Suppressor macrophage treated with lipopolysaccharide for 1 hour (primary cell): ENCODE measurements around the gene KCNIP4.

ENCODE experiments used
- DNase-seq, 3 donors: peaks; one replicate each; pipeline ENCODE4 v3.0.0-alpha.2; 2020 to 2022

KCNIP4 gene

DNA sequence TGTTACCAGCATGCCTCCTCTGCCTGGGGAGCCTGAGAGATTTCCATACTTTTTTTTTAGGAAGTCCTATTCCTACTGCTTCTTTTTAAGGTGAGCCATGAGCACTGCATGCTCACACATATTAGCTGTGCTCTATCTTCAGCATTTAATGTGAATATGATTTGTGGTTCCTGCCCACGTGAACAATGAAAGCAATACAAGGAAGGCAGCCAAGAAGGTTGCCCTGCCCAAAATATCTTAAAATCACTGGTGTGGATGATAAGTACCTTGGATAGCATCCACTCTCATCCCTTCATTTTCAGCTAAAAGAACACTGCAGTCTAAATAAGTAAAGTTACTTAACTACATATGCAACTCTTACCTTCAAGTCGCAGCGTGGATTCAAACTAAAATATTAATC, 640.9 kb downstream of the KCNIP4 start:
- DNase-seq, result no peak

DNA sequence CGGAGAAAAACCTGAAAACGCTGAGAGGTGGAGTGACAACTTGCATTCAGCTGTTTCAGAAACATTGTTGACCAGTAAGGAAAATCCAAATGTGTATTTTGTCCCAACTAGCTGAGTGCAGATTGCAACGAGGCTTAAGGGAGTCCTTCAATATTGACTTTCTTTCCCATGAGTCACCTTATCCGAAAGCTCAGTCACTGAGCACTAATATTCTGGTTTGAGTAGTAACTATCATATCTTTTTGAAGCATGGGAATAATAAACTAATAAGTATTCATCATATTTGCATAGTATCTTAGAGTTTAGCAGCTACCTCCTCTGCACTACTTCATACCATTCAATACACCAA, 644.1 kb downstream of the KCNIP4 start:
- no peak for DNase-seq

DNA sequence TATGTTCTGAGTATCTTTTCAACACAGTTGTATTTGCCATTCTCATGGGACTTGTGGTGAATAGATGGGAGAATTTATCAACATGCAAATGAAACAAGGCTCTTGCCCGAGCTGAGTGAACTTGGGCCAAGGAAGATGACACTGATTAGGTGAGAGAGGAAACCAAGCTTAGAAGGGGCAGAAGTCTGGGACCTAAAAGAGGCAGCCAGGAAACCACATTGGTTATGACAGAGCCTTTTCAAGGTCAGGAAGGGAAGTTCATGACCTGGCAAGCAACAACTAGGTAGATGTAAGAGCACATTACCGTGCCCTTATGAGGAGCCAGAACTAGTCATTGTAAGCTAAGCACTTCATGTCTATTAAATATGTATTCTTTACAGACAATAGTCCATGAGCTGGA, 658.0 kb downstream of the KCNIP4 start:
- no peak for DNase-seq

DNA sequence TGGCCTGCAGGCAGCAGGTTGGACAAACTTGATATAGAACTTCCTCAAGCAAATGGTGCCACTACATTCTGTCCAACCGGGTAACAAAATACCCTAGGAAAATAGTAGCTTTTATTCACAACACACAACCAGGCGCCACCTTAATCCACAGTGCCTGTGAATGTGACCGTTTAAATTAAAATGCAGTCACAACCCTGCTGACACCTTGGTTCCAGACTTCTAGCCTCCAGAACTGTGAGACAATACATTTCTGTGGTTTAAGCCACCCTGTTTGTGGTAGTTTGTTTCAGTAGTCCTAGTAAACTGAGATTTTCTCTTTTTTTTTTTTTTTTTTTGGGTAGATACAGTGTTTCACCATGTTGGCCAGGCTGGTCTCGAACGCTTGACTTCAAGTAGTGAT, 672.5 kb downstream of the KCNIP4 start:
- no peak for DNase-seq

DNA sequence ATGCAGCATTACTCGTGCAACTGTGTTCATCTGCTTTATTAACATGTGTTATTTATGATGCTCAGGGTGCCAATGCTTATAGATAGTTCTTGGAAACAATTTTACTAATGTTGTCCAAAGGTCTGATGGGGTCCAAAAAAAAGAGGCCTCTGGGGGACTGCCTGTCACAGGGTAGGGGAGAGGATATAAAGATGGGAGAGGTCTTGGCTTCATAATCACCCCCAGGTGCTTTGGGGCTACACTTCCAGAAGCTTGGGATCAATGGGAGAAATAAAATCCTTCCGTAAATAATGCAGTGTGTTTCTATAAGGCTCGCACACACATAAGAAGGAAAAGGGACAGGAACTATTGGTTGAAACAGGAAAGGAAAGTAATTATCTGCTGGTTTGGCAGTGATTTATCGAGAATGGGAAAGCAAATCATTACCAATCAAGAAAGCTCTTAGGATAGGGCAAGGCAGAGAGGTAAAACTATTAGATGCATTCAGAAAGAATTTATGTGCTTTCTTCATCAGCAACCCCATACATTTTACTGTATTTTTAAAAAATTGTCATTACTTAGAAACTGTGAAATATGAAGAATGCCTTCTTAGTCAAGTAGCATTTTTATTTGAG, 677.0 kb downstream of the KCNIP4 start:
- no peak for DNase-seq

DNA sequence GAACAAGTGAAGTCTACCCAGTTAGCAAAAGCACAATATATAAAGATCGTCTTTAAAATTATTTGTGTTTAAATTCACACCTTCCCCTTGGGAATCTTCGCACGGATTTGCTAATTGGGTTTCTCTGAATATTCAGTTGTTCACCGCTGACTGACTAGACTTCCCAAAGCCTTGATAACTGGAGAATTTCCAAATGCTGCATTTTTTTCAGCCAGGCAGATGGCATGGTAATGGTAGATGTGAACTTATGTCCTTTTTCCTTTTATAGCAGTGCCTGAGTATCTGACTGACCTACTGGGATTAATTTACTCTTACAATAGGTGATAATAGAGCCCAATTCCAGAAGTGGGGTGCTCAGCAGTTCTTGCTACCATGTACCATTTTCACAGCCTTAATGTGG, 700.2 kb downstream of the KCNIP4 start:
- no peak for DNase-seq

DNA sequence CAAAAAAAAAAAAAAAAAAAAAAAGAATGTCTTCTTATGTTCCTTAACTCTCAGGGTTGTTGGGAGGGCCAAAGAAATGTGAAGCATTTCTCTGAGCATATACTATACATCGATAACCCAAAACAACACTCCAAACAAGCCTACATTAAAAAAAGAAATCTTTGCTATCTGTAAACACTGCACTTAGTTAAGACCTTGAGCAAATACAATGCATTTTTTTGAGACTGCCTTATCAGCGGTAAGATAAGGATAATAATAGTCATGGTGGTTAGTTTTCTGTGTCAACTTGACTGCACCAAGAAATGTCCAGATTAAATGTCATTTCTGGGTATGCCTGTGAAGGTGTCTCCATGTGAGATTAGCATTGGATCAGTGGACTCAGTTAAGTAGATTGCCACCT, 706.4 kb downstream of the KCNIP4 start:
- no peak for DNase-seq

DNA sequence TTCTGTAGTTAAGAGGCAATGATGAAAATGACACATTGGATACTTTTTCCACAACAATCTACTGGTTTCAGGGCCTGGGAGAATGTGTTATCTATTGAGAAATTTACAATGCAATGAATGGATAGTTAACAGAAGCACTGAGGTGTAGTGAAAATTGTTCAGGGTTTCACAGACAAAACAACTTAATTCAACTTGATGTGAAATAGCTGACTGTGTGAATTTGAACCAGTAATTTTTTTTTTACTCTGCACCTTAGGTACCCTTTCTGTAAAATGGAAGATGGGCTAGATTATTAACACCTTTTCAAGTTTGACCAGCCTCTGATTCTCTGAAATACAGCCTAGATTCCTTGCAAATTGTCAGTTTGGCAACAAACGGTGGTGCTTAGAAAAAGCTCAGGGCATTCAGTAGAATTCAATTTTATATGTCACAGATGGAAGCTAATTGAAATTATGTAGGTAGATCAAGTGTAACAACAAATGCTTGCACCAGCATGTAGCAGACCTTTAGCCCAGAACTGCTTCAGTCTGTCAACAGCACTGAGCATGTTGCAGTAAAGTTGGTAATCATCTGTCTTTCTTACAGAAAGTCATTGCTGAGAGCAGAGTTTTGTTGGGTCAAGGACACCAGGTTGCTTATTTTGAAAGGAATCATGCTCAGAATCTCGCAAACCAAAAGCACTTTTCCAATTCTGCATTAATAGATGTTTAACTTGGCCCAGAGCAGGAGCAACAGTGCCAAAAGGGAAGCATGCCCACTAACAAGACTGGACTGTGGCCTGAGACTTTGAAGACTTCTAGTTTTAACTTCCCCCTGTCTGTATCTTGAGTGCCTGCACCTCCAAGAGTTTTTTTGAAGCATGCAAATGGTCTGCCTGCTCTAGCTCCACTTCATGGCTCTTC, 721.7 kb downstream of the KCNIP4 start:
- no peak for DNase-seq

DNA sequence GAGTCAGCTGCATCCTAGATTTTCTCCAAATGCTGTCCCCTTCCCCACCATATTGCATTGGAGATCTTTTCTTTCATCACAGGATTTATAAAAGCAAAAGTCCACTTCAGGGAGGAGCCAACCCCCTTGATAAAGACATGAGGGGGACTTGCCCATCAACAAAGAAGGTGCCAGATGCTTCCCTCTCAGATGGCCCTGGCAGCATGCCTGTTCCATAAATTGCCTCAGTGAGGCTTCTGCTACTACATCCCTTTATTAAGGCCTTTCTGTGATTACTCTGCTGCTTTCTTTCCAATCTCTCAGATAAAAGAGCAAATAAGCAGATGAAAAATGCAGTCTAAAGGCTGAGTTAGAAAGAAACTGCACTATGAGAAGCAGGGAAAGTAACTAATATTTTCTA, 736.7 kb downstream of the KCNIP4 start:
- no peak for DNase-seq

DNA sequence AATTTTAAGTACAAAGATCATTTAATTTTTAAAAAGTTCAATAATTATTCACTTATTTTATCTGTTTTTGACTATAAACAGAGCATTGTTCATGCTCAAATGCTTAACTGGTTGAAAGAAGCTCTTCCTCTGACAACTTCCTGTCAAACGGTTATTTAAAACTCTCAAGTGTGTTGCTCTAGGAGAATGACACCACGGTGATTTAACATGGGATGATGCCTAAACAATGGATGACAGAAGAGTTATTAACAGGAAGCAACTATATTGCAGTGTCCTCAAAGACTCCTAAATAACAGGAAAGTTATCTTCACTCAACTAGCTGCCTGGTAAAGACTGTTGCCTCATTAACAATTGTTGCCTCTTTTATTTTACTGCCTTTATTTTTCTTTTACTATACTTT, 738.7 kb downstream of the KCNIP4 start:
- DNase-seq, result no peak

DNA sequence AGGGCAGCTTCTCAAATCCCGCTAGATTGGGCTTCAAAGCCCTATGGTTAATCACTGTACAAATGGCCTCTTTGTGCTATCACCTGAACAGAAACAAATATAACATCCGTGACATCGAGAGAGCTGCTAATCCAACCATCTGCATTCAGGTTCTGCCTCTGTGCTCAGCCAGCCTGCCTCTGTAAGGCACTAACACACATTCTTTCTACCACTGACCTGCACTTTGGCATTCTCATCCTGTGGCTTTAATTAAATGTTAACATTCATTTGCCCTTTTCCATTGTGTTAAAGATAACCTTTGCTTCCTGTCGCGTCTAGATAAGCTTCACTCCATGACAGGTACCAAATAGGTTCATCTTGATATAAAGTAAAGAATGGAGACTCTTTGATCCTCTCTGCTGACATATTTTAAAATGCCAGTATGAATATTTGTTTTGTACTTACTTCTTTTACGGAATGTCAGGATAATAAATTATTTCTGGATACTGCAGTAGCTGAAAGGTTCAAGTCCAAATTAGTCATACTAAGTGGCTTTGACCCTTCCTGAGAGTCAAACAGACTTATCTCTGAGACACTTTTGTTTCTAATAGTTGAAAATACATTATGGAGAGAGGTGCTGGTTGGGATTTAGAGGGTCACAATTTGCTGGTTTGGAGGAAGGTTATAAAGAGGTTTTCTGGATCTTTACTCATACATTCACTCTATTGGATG, 742.6 kb downstream of the KCNIP4 start:
- no peak for DNase-seq

DNA sequence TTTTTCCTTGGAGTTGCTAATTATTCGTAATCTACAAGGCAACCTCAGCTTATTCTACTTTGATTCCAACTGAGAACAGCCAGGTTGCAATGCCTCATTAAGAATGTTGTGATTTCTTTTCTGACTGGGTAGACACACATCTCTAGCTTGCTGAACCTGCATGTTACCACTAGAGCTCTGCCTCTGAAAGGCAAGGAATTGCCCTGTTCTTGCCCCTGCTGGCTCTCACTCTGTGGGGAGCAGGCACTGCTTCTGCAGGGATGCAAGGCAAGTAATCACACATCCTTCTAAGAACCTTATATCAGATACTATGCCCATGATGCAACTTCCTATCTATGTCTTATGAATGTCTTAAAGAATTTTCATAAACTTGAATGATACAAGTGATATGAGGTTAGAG, 745.2 kb downstream of the KCNIP4 start:
- no peak for DNase-seq

DNA sequence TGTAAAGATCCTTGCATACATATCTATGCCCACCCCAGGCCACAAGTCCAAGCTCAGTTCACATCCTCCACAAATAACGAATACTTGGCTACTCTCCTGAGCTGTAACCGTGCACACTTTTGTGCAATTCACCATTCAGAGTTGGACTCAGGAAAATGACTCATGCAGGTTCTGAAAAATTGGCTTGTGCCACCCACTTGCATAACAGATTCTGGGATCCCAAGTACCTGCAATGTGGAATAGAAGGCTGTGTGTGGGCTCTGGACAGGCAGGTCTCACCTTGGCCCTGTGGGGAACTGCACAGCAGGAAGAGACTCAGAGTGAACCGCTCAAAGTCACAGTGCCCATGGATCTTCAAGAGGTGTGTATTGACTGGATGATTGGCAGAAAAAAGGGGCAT, 745.6 kb downstream of the KCNIP4 start:
- no peak for DNase-seq

DNA sequence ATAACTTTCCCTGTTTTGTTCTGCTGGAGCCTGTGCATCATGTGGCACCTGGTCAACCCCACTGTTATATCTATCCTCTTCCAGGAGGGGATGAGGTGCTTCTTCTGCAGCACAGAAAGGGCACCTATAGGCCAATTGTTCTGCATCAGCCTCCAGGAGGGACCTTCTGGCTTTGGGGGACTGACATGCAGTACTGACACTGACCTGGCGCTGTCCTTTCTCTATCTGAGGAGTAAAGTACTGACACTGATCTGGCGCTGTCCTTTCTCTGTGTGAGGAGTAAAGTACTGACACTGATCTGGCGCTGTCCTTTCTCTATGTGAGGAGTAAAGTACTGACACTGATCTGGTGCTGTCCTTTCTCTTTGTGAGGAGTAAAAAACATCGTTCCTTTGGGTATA, 749.9 kb downstream of the KCNIP4 start:
- no peak for DNase-seq

DNA sequence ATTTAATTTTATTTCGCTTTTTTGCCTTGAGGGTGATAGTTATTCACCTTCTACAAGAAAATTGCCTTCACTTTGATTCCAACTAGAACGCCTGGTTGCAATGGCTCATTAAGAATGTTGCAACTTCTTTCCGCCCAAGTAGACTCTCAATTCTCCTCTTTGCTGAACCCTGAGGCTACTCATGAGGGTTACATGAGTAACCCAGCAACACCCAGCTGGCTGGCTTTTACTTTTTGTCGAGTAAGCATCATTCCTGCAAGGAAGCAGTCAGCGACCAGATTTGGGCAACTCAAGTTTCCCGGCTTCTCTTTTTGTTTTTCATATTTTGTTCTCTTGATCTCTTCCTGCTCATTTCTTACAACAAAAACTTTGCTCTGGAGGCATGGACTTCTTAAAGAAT, 752.9 kb downstream of the KCNIP4 start:
- DNase-seq, result no peak

DNA sequence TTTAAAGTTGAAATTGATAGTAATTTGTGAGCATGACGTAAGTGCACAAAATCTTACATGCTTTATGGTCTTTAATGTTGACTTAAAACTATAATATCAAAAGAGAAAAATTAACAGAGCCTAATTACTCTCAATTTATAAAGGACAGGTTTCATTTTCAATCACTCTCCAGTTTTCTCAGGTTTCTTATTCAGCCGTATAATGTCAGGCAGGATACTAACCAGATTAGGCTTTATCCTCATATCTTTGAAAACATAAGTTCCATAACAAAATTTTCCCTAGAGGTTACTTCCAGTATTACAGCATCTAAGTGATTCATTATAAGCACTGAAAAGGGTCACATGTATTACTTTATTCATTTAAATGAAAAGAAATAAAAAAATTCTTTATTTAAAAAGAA, 756.2 kb downstream of the KCNIP4 start:
- DNase-seq, result no peak

DNA sequence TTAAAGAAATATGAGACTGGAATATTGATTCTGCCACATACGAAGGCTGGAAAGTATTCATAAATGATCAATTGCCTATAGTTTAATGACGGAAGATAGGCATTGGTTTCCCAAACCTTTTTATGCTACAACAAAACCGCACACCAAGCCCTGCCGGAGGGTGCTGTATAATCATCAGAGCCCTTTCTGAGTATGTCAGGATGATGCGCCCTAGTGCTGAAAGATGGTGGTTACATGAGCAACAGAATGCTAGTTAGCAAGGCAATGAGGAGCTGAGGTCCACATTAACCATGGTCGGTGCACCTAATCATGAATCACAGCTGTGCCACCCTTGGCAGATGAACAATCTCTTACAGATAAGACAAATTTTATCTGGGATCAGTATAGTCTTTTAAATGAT, 757.3 kb downstream of the KCNIP4 start:
- no peak for DNase-seq

DNA sequence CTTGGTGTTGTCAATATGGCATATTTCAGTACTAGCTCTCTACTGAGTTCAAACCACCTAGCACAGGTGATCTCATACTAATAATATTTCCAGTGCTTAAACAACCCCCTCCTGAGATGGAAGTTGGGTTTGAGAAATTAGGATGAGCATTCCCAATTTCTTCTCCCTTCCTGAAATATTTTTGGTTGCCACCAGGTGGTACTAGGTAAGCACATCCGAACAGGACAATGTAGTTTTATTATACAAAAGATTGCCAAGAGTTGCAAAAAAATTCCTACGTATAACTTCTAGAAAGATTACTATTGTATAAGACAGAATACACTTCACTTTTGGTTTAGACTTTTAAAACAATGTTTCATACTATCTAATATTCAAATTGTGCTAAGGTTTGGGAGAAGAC, 763.8 kb downstream of the KCNIP4 start:
- no peak for DNase-seq

DNA sequence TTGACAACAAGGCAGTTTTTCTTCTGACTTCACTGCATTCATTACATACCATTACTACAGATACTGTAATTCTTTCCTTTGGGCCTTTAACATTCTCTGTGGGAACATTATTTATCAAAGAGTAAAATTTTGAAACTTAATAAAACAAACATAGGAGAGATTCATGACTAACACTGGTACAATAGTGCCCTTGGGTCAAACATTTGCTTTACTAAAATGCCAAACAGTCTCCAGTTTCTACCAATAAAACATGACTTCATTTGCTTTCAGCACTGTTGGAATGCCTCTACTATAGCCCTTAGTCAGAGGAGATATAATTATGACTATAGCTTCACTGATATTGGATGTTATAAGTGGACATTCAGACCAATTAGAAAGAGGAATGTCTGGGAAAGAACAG, 766.9 kb downstream of the KCNIP4 start:
- no peak for DNase-seq

DNA sequence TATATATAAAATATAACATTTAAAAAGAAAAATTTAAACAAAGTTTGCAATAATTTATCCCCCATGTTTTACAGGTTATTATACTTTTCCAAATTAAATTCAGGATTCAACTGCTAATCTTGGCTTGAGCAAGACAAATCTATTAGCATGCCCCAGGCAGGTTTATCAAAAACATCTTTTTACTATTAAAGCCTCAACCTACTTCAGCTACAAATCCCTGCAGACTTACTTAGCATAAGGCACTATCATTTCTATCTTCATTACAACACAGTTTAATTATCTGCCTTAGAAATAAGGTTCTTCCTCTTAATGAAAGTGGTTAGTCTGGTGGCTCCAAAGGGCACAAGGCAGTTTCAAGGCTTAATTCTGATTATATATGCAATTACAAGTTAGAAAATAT, 770.7 kb downstream of the KCNIP4 start:
- DNase-seq, result no peak

DNA sequence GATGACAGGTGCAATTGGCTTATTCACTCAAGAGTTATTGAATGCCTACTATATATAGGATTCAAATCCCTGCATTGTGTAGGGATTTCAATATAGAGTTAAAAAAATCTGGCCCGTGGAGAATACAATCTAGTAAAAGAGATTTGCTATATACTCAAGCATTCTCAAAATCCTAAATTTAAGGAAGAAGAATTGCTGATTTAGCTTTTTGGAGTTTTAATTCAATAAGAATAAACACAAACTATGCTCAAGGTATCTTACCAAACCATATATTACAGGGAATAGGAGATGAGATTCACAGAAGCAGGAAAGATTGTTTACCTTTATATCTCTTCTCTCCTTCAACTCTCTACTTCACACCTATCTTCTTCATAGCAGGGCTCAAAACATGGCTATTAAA, 771.5 kb downstream of the KCNIP4 start:
- no peak for DNase-seq

DNA sequence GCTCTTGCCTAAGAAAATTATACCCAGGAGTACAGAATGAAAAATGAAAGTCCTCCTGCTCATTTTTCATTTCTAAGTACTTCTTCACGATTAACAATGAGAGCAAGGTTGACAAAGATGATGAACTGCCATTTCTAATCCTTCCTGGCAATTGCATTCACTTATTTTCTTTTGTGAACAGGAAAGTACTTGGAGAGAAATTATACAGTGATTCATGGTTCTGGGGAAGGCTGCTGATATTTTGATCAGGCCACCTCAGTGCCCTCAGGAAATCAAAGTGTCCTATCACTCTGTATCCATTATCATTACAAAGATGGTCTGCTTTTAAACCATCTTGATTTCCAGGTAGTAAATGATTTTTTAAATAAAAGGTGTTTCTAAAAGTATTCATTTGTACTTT, 780.9 kb downstream of the KCNIP4 start:
- DNase-seq, result no peak

DNA sequence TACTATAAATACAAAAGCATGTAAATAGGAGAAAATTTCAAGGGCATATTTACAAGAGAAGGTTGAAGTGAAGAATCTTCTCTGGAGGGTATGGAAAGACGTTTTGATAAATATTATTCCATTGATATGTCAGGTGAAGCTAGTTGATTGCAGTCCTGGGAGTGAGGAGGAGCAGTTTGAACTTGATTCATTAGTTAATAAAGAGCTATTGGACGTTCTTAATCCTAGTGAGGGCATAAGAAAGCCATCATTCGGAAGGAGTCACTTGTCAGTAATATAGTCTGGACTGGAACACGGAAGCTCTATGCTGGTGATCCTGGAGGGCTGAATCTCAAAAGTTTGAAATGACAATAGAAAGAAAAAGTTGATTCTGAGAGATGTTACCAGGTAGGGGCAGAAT, 793.2 kb downstream of the KCNIP4 start:
- DNase-seq, result no peak

DNA sequence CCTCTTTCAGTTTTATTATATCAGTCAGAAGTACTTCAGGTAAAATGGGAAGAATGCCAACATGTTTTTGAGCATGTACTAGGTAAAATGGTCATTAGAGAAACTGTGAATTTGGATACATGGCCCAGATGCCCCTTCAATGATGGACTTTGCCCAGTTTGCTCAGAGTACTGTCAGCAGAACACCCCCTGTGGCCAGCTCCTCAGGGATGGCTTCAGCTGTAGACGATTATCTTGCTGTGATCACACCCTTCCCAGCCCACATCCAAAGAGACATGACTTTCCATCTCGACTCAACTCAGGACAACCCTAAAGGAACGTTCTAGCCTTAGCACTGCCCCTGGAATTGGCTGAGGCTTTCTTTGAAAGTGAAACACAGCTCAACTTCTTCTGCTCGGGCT, 809.2 kb downstream of the KCNIP4 start:
- no peak for DNase-seq
